ENCODE measurements around the gene RSPH3. TPM values are rescaled to one million over a fixed set of nuclear protein-coding genes. Genes with fewer than 3 reads are reported as not detected.
"Not testable (repeated sequence)": the region's sequence is repeated elsewhere in the genome, so short reads cannot be mapped to it uniquely, and the experiment has no call there.

Gene RSPH3
- total RNA-seq, 6 donors from 2014 or later: 14.7 to 22.0 (median 18.2) TPM

- Histone ChIP-seq H3K9me3 (peaks cover 0 to 5% (median 3%) of the 10 kb centered on the region in 4 donors), H3K4me1 (no peaks in the 10 kb centered on the region), H3K27me3 (no peaks in the 10 kb centered on the region), H3K4me3 (no peak overlapping the region), H3K27ac (no peak overlapping the region), H3K36me3 (no peaks in the 10 kb centered on the region)
- no peak for TF ChIP-seq POLR2AphosphoS5 (IDR thresholded peaks at IDR 0.05)
- TF ChIP-seq EP300 (IDR thresholded peaks at IDR 0.05): no peak
- TF ChIP-seq POLR2A (IDR thresholded peaks at IDR 0.05): no peak
- TF ChIP-seq, protein P1, sequence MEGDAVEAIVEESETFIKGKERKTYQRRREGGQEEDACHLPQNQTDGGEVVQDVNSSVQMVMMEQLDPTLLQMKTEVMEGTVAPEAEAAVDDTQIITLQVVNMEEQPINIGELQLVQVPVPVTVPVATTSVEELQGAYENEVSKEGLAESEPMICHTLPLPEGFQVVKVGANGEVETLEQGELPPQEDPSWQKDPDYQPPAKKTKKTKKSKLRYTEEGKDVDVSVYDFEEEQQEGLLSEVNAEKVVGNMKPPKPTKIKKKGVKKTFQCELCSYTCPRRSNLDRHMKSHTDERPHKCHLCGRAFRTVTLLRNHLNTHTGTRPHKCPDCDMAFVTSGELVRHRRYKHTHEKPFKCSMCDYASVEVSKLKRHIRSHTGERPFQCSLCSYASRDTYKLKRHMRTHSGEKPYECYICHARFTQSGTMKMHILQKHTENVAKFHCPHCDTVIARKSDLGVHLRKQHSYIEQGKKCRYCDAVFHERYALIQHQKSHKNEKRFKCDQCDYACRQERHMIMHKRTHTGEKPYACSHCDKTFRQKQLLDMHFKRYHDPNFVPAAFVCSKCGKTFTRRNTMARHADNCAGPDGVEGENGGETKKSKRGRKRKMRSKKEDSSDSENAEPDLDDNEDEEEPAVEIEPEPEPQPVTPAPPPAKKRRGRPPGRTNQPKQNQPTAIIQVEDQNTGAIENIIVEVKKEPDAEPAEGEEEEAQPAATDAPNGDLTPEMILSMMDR (IDR thresholded peaks at IDR 0.05): no peak
- 89 to 91% methylated on average over 2 of the region's 2 CpGs for WGBS, 2 donors
- no peak for ATAC-seq (ENCODE audit: low FRiP score in 2 of 2)
- DNase-seq: no peak
Observed at GRCh38 chr6:159030168-159030567, 30.2 kb upstream of the RSPH3 start.

GRCh38 chr6:159025224-159025623 is 25.2 kb upstream of the RSPH3 start:
- not testable (repeated sequence) for H3K4me3 ChIP-seq; ATAC-seq (ENCODE audit: low FRiP score in 2 of 2); H3K27me3 ChIP-seq; DNase-seq; H3K36me3 ChIP-seq; H3K4me1 ChIP-seq; H3K27ac ChIP-seq
- 100% methylated on average over 1 of the region's 1 CpG for WGBS, 2 donors
- H3K9me3 ChIP-seq: peaks cover 5 to 16% (median 7%) of the 10 kb centered on the region in 4 donors

- Histone ChIP-seq H3K4me1 (no peaks in the 10 kb centered on the region), H3K4me3 (no peak overlapping the region), H3K36me3 (no peaks in the 10 kb centered on the region), H3K27ac (no peak overlapping the region), H3K27me3 (no peaks in the 10 kb centered on the region), H3K9me3 (peaks cover 5 to 16% (median 7%) of the 10 kb centered on the region in 4 donors)
- no peak for ATAC-seq (ENCODE audit: low FRiP score in 2 of 2)
- DNase-seq: no peak
- TF ChIP-seq, protein P1 (IDR thresholded peaks at IDR 0.05): no peak
- whole genome bisulfite sequencing, 2 donors: 81 to 93% methylated on average over 4 of the region's 4 CpGs
Observed at GRCh38 chr6:159023893-159024292, 23.9 kb upstream of the RSPH3 start.

GRCh38 chr6:159020011-159020410 is 20.0 kb upstream of the RSPH3 start:
- H3K27ac ChIP-seq: no peak overlapping the region
- no peaks in the 10 kb centered on the region for H3K36me3 ChIP-seq
- no peak for DNase-seq
- H3K4me3 ChIP-seq: no peak overlapping the region
- peaks cover 1 to 9% (median 4%) of the 10 kb centered on the region in 4 donors for H3K9me3 ChIP-seq
- ATAC-seq (ENCODE audit: low FRiP score in 2 of 2): no peak
- H3K4me1 ChIP-seq: no peaks in the 10 kb centered on the region
- TF ChIP-seq EP300 (IDR thresholded peaks at IDR 0.05) (no peak), POLR2A (IDR thresholded peaks at IDR 0.05) (no peak), POLR2AphosphoS5 (IDR thresholded peaks at IDR 0.05) (no peak)
- TF ChIP-seq, protein P1 (IDR thresholded peaks at IDR 0.05): no peak
- no peaks in the 10 kb centered on the region for H3K27me3 ChIP-seq
- 96 to 98% methylated on average over 2 of the region's 2 CpGs for WGBS, 2 donors

GRCh38 chr6:159017757-159018559 is 18.0 kb upstream of the RSPH3 start:
- DNase-seq (no peak), ATAC-seq (ENCODE audit: low FRiP score in 2 of 2) (no peak)
- Histone ChIP-seq H3K4me3 (no peak overlapping the region), H3K27ac (no peak overlapping the region), H3K27me3 (no peaks in the 10 kb centered on the region), H3K4me1 (no peaks in the 10 kb centered on the region), H3K36me3 (no peaks in the 10 kb centered on the region), H3K9me3 (no peaks in the 10 kb centered on the region)
- WGBS, 2 donors: 69 to 72% methylated on average over 3 of the region's 3 CpGs
- TF ChIP-seq POLR2AphosphoS5 (IDR thresholded peaks at IDR 0.05) (no peak), POLR2A (IDR thresholded peaks at IDR 0.05) (no peak), EP300 (IDR thresholded peaks at IDR 0.05) (no peak)
- TF ChIP-seq, protein P1 (IDR thresholded peaks at IDR 0.05): no peak
